HG03575 (cell line): ENCODE data around the gene NTMT1.
"Not testable (repeated sequence)": the region's sequence is repeated elsewhere in the genome, so short reads cannot be mapped to it uniquely, and the experiment has no call there.

Experiments used
- ATAC-seq: cut with Tn5 transposase; IDR thresholded peaks from one replicate; pipeline ENCODE4 v1.9.1; 2021; ENCODE audit not compliant: unreplicated experiment, insufficient number of reproducible peaks, low FRiP score; ENCODE audit errors: extremely low read depth

Gene NTMT1, protein sequence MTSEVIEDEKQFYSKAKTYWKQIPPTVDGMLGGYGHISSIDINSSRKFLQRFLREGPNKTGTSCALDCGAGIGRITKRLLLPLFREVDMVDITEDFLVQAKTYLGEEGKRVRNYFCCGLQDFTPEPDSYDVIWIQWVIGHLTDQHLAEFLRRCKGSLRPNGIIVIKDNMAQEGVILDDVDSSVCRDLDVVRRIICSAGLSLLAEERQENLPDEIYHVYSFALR

GRCh38 chr9:129626079-129626624 lies at the start of gene NTMT1:
NTMT1 (plus strand) TSS chr9:129626163; CDS start chr9:129632704, 6,541 bp downstream.
- no peak for ATAC-seq

- ATAC-seq, result no peak
These were observed 49.1 kb upstream of the NTMT1 start for GRCh38 chr9:129576546-129577543.

GRCh38 chr9:129579294-129579693 lies 46.7 kb upstream of the NTMT1 start:
- no peak for ATAC-seq

DNA sequence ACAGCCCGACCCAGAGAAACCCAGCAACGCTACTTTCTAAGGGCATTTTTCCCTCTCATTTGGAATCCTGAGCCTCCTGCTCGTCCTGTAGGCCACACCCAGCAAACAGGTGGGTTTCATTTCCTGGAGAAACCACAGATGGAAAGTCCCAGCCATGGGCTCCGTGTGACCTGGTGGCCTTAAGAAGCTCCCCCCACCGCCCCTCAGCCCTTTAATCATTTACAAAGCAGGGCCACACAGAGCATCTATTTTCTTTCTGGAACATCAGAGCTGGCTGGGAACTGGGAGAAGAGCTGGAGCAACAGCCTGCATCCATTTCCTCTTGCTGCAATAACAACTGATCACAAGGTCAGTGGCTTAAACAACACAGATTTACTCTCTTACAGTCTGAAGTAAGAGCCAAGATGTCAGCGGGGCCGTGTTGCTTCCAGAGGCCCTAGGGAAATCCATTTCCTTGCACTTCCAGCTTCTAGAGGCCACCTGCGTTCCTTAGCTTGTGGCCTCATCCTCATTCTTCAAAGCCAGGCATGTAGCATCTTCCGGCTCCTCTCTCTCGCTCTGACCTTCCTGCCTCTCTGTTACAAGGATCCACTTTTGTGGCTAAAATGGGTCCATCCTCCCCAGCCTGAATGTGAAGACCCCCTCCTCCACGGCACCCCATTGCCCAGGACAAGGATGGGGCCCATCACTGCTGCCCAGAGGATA lies 45.6 kb upstream of the NTMT1 start:
- ATAC-seq, result no peak

GRCh38 chr9:129581505-129582189 lies 44.3 kb upstream of the NTMT1 start:
- ATAC-seq, result no peak

DNA sequence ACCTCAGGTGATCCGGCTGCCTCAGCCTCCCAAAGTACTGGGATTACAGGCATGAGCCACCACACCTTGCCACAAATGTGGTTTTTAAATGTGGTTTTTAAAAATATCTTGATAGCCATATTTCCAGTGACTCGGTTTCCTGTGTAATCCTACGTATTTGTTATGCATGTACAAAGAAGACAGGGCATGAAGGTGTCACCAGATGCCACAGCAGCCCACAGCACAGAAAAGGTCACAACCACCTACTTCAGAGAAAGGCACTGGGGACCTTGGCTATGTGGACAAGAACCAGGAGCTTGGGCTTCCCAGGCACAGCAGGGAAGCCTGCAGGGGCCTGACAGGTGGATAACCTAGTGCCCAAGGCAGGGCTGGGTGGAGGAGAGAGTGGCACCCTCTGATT lies 43.1 kb upstream of the NTMT1 start:
- no peak for ATAC-seq

DNA sequence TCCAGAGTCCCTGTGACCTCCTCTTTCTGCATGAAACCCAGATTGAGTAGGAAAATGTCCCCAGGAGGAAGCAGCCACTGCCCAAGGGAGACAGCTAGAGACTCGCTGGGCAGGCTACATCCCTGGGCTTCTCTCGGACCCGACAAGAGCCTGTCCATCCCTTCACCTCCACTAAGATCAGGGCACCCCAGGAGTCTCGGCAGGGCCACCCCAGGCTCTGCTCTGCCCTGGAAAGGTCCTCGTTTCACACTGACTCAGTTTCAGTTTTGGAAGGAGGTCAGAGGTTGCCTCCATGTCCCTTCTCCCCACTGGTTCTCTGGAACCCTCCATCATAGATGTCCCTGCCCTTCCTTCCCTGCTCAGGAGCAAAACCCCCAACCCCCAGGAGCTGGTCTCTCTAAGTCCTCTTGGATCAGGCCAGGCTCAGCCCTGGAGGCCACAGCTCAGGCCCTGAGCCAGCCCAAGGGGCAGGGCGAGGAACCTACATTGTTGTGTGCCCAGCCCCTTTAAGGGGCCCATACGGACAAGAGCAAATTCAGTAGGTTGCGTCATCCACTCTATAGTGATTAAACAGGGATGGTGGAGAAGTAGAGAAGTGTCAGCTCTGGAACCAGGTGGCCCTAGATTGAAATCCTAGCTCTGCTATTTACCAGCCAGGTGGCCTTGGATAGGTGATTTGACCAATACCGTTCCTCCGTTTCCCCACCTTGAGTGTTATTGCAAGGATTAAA lies 42.5 kb upstream of the NTMT1 start:
- no peak for ATAC-seq

DNA sequence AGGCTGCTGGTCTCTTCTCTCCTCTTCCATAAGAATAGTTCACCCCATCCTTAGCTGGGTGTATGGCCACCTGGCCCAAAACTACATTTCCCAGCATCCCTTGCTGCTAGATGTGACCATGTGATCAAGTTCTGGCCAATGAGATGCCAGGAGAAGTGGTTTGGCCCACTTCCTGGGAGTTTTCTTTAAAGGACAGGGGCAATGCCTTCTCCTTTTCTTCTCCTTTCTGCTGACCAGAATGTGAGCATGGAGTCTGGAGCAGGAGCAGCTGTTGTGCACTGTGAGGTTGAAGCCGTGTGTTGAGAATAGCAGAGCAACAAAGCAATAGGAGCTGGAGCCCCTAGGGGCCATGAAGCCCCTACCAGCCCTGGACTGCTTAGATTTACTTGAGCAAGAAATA lies 41.8 kb upstream of the NTMT1 start:
- no peak for ATAC-seq

GRCh38 chr9:129585352-129585751 lies 40.6 kb upstream of the NTMT1 start:
- no peak for ATAC-seq

- ATAC-seq, result no peak
These were observed 39.7 kb upstream of the NTMT1 start for GRCh38 chr9:129586245-129586644.

GRCh38 chr9:129586685-129587084 lies 39.3 kb upstream of the NTMT1 start:
- ATAC-seq, result no peak

GRCh38 chr9:129587487-129588262 lies 38.3 kb upstream of the NTMT1 start:
- ATAC-seq, result no peak

DNA sequence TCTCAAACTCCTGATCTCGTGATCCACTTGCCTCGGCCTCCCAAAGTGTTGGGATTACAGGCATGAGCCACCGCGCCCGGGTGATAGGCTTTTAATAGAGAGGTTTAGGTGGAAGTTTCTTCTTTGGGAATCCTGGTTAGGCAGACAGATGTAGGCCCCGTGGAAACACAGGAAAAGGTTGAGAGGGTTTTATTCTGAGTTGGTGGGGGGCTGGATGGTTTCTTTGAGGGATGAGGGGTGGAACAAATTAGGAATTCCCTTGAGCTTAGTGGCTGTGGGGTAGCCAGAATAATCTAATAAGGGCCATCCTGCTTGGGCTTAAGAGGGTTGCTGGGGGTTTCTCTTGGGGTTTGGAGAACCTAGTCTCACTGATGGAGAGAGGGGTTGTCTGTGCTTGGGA lies 35.5 kb upstream of the NTMT1 start:
- ATAC-seq, result no peak

DNA sequence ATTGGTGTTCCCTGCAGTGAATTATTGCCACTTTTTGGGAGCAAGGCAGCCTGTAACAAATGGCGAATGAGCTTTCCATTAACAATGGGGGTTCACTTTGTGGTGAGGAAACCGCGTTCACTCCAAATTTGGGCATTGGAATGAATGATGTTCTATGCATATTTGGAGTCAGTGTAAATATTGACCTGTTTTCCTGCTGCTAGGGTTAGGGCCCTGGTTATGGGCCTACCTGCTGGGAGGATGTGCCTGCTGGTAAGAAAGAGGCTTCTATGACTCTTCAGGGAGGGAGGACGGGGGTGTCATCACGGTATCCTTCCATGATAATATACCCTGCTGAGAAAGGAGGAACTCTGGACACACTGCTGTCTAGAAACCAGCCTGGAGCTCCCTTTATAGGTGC lies 34.0 kb upstream of the NTMT1 start:
- ATAC-seq, result no peak

- not testable (repeated sequence) for ATAC-seq
These were observed 33.2 kb upstream of the NTMT1 start for GRCh38 chr9:129592790-129593189.

GRCh38 chr9:129594632-129595031 lies 31.3 kb upstream of the NTMT1 start:
- ATAC-seq, result no peak

GRCh38 chr9:129595311-129595741 lies 30.6 kb upstream of the NTMT1 start:
- no peak for ATAC-seq
